BLaER1 treated with 17β-estradiol and CSF1 and Interleukin-3, amounts not matched to agents 10 nM and 100 nM (cell line): ENCODE data around the gene MAPK14.

Source experiments
- H3K27ac ChIP-seq, 11 experiments: shearing (Covaris generic); formaldehyde crosslinking; 2 replicates each; pipeline ENCODE4 v1.8.1; 2022
- H3K27me3 ChIP-seq, 11 experiments: shearing (Covaris generic); formaldehyde crosslinking; 2 replicates each; pipeline ENCODE4 v1.8.1; 2022
- H3K36me3 ChIP-seq, 11 experiments: shearing (Covaris generic); formaldehyde crosslinking; 2 replicates each; pipeline ENCODE4 v1.8.1; 2022
- H3K4me1 ChIP-seq, 10 experiments: shearing (Covaris generic); formaldehyde crosslinking; 2 replicates each; pipeline ENCODE4 v1.8.1; 2022
- H3K4me2 ChIP-seq, 11 experiments: shearing (Covaris generic); formaldehyde crosslinking; 2 replicates each; pipeline ENCODE4 v1.8.1; 2022
- H3K4me3 ChIP-seq, 10 experiments: shearing (Covaris generic); formaldehyde crosslinking; 2 replicates each; pipeline ENCODE4 v1.8.1; 2022
- H3K9ac ChIP-seq, 11 experiments: shearing (Covaris generic); formaldehyde crosslinking; 2 replicates each; pipeline ENCODE4 v1.8.1; 2022
- H3K9me3 ChIP-seq, 11 experiments: shearing (Covaris generic); formaldehyde crosslinking; replicated peaks in 1 of 11; 2 replicates each; pipeline ENCODE4 v1.8.1; 2022
- H4K20me1 ChIP-seq, 11 experiments: shearing (Covaris generic); formaldehyde crosslinking; 2 replicates each; pipeline ENCODE4 v1.8.1; 2022
- Cebpa-rat ChIP-seq, 11 experiments: shearing (Covaris generic); IDR thresholded peaks; 2 replicates each; pipeline ENCODE4 v1.8.1; 2022

MAPK14 gene

DNA sequence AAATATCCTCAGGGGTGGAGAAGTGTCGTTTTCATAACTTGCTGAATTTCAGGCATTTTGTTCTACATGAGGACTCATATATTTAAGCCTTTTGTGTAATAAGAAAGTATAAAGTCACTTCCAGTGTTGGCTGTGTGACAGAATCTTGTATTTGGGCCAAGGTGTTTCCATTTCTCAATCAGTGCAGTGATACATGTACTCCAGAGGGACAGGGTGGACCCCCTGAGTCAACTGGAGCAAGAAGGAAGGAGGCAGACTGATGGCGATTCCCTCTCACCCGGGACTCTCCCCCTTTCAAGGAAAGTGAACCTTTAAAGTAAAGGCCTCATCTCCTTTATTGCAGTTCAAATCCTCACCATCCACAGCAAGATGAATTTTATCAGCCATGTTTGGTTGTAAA, 82.4 kb downstream of the MAPK14 start:
- H3K9me3 ChIP-seq: no peaks in the 10 kb centered on the region
- peaks cover 14 to 34% (median 24%) of the 10 kb centered on the region in 10 experiments for H3K4me1 ChIP-seq
- H3K4me2 ChIP-seq: no peak overlapping the region
- H3K4me3 ChIP-seq: no peak overlapping the region
- no peaks in the 10 kb centered on the region for H3K27me3 ChIP-seq
- no peak for TF ChIP-seq Cebpa-rat (IDR thresholded peaks at IDR 0.05)
- no peak overlapping the region for H3K9ac ChIP-seq
- peaks cover 0 to 29% (median 4%) of the 10 kb centered on the region in 11 experiments; a peak in 9 of 22 replicates for H4K20me1 ChIP-seq
- no peak overlapping the region for H3K27ac ChIP-seq
- H3K36me3 ChIP-seq: peaks cover 58 to 80% (median 69%) of the 10 kb centered on the region in 11 experiments

DNA sequence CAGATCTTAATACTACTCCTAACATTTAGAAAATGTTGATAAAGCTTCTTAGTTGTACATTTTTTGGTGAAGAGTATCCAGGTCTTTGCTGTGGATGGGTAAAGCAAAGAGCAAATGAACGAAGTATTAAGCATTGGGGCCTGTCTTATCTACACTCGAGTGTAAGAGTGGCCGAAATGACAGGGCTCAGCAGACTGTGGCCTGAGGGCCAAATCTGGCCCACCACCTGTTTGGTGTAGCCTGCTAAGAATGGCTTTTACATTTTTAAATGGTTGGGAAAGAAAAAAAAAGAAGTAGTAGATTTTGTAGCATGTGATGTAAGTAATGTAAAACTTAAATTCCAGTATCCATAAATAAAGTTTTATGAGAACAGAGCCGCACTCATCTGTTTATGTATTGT, 83.3 kb downstream of the MAPK14 start:
- H3K27ac ChIP-seq: no peak overlapping the region
- H3K27me3 ChIP-seq: no peaks in the 10 kb centered on the region
- no peaks in the 10 kb centered on the region for H3K9me3 ChIP-seq
- H3K4me3 ChIP-seq: no peak overlapping the region
- H3K9ac ChIP-seq: no peak overlapping the region
- no peak overlapping the region for H3K4me2 ChIP-seq
- no peak for TF ChIP-seq Cebpa-rat (IDR thresholded peaks at IDR 0.05)
- peaks cover 56 to 75% (median 67%) of the 10 kb centered on the region in 11 experiments for H3K36me3 ChIP-seq
- peaks cover 0 to 21% (median 4%) of the 10 kb centered on the region in 11 experiments; a peak in 7 of 22 replicates for H4K20me1 ChIP-seq
- peaks cover 21 to 43% (median 31%) of the 10 kb centered on the region in 10 experiments for H3K4me1 ChIP-seq

DNA sequence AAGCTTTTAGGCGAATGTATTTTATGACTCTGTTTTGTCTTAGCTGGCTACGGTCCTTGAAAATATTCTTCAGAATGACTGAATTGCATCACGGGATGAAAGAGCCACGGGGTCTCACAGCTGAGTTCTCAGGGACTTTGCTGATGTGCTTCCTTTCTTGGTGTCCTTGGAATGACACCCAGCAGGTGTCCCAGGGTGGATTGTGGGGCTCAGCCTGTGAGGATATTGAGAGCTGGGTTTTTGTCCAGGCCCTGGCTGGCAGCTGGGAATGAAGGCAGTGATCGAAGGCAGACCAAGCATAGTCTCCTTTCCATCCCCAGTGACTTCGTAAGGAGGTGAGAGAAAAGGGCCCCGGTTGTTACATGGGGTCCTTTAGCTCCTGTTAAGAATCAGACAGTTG, 83.9 kb downstream of the MAPK14 start:
- Histone ChIP-seq H3K4me3 (no peak overlapping the region), H3K4me2 (no peak overlapping the region), H3K9me3 (no peaks in the 10 kb centered on the region), H4K20me1 (peaks cover 0 to 20% (median 4%) of the 10 kb centered on the region in 11 experiments; a peak in 7 of 22 replicates), H3K36me3 (peaks cover 52 to 77% (median 63%) of the 10 kb centered on the region in 11 experiments), H3K27me3 (no peaks in the 10 kb centered on the region), H3K27ac (no peak overlapping the region), H3K9ac (no peak overlapping the region), H3K4me1 (peaks cover 26 to 49% (median 37%) of the 10 kb centered on the region in 10 experiments)
- no peak for TF ChIP-seq Cebpa-rat (IDR thresholded peaks at IDR 0.05)

DNA sequence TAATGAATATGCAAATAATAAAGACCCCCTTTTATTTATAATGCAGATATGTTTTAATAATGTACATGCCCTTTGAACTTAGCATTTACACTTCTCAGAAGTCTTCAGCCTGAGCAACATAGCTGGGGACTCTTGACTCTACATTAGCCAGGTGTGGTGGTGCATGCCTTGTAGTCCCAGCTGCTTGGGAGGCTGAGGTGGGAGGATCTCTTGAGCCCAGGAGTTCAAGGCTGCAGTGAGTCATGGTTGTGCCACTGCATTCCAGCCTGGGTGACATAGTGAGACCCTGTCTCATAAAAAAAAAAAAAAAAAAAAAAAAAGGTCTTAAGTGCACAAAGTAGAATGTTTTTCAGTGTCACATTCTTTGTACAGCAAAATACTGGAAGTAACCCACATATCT, 85.4 kb downstream of the MAPK14 start:
- Histone ChIP-seq H3K4me2 (peak overlapping the region in 2 of 11 experiments; percentile 39 to 49; a peak in 3 of 22 replicates), H3K27ac (no peak overlapping the region), H3K4me3 (no peak overlapping the region), H4K20me1 (peaks cover 0 to 20% (median 4%) of the 10 kb centered on the region in 11 experiments; a peak in 7 of 22 replicates), H3K9me3 (no peaks in the 10 kb centered on the region), H3K9ac (no peak overlapping the region), H3K27me3 (no peaks in the 10 kb centered on the region), H3K4me1 (peaks cover 39 to 64% (median 52%) of the 10 kb centered on the region in 10 experiments), H3K36me3 (peaks cover 37 to 68% (median 50%) of the 10 kb centered on the region in 11 experiments)
- TF ChIP-seq Cebpa-rat (IDR thresholded peaks at IDR 0.05): no peak

DNA sequence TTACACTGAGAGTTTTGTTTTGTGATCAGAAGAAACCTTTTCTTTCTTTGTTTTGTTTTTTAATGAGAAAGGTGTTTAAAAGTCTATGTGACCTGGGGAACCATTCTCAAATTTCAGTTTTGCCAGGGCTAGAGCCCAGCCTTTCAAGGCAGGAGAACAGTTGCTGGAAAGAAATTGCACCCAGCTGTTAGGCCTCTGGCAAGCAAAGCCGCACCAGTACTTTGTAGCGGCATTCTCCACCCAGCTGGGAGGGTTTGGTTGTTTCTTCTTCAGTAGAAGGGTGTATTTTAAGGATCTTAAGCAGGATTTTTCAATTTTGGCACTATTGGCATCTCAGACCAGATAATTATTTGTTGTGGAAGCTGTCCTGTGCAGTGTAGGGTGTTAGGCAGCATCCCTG, 86.1 kb downstream of the MAPK14 start:
- Histone ChIP-seq H3K36me3 (peaks cover 31 to 62% (median 44%) of the 10 kb centered on the region in 11 experiments), H3K9me3 (no peaks in the 10 kb centered on the region), H3K27me3 (no peaks in the 10 kb centered on the region), H3K27ac (no peak overlapping the region), H3K9ac (no peak overlapping the region), H4K20me1 (peaks cover 0 to 17% (median under 1%) of the 10 kb centered on the region in 11 experiments; a peak in 7 of 22 replicates), H3K4me2 (peak overlapping the region in 9 of 11 experiments; percentile 32 to 71 (median 49); a peak in 15 of 22 replicates), H3K4me1 (peaks cover 45 to 71% (median 58%) of the 10 kb centered on the region in 10 experiments), H3K4me3 (no peak overlapping the region)
- no peak for TF ChIP-seq Cebpa-rat (IDR thresholded peaks at IDR 0.05)

DNA sequence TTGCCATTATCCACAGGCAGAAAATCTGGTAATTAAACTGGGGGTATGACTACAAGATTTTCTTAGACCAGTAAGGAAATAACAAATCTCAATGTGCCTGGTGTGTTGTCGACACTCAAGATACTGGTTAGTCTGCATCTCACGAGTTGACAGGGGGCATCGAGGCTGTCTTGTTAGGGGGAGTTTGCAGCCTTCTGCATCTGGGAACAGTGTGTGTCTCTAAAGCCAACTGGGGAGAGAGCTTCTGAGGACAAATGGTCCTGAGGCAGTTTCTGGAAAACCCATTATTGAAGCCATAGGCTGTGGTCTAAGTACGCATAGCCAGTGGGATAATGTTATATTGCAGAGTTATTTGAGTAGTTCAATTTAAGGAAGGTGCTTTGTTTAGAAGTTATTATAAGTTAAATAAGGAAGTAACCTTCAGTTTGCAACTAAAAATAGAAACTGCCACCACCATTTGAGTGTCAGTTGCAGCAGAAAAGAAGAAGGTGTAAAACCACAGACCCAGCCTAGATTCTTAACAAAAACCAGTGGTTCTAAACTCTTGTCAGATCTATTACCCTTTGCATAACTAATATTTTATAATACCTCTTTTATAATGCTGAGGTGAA, 87.3 kb downstream of the MAPK14 start:
- Histone ChIP-seq H3K9ac (peak overlapping the region in 1 of 11 experiments; percentile 45; a peak in 1 of 22 replicates), H3K27me3 (no peaks in the 10 kb centered on the region), H4K20me1 (peaks cover 0 to 9% (median 0%) of the 10 kb centered on the region in 11 experiments; a peak in 2 of 22 replicates), H3K27ac (peak overlapping the region in 5 of 11 experiments; percentile 2 to 35 (median 21); a peak in 4 of 22 replicates), H3K9me3 (no peaks in the 10 kb centered on the region), H3K4me3 (no peak overlapping the region), H3K4me2 (peak overlapping the region; percentile 31 to 71 (median 53); a peak in 21 of 22 replicates), H3K36me3 (peaks cover 19 to 50% (median 32%) of the 10 kb centered on the region in 11 experiments), H3K4me1 (peaks cover 57 to 83% (median 69%) of the 10 kb centered on the region in 10 experiments)
- no peak for TF ChIP-seq Cebpa-rat (IDR thresholded peaks at IDR 0.05)

DNA sequence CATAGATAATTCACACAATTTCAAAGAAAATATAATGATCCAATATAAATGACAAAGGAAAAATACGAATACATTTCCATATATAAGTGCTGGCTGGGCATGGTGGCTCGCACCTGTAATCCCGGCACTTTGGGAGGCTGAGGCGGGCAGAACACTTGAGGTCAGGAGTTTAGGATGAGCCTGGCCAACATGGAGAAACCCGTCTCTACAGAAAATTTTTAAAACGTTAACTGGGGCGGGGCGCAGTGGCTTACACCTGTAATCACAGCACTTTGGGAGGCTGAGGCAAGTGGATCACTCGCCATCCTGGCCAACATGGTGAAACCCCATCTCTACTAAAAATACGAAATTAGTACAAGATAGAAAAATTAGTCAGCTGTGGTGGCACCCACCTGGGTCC, 87.8 kb downstream of the MAPK14 start:
- Histone ChIP-seq H4K20me1 (peaks cover 0 to 9% (median 0%) of the 10 kb centered on the region in 11 experiments; a peak in 2 of 22 replicates), H3K4me3 (no peak overlapping the region), H3K9me3 (no peaks in the 10 kb centered on the region), H3K36me3 (peaks cover 13 to 45% (median 27%) of the 10 kb centered on the region in 11 experiments), H3K9ac (no peak overlapping the region), H3K4me2 (peak overlapping the region in 10 of 11 experiments; percentile 12 to 71 (median 51); a peak in 17 of 22 replicates), H3K4me1 (peaks cover 62 to 88% (median 74%) of the 10 kb centered on the region in 10 experiments), H3K27me3 (no peaks in the 10 kb centered on the region), H3K27ac (no peak overlapping the region)
- TF ChIP-seq Cebpa-rat (IDR thresholded peaks at IDR 0.05): no peak

DNA sequence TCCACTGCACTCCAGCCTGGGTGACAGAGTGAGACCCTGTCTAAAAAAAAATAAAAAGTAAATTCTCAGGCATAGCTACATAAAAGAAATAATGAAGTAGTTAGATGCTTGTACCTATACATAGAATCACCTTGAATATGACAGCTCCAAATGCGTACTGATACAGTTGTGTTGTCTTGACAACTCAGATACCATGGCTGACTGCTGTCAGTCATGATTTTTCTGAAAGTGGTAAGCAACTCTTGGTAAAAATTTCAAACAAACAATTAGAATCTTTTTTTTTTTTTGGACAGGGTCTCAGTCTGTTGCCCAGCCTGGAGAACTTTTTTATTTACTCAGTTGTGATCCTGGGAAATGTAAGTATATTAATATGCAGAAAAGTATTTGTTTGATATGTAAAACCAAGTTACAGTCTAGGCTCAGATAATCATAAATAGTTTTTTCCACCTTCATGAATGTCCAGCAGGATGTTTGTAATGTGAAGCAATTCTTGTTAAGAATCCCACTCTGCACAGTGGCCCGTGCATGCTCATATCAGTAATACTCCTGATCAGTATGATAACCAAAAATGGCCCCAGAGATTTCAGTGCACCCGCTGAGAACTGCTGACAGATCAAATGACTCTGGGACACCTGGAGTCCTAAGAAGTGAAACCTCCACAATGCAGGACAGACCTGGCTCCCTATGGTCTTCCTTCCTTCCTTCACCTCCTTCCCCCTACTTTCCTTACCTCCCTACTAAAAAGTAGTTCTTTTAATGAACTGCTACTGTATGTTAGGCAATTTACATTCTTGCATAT, 88.7 kb downstream of the MAPK14 start:
- peaks cover 5 to 36% (median 18%) of the 10 kb centered on the region in 11 experiments for H3K36me3 ChIP-seq
- no peak for TF ChIP-seq Cebpa-rat (IDR thresholded peaks at IDR 0.05)
- H3K9ac ChIP-seq: no peak overlapping the region
- no peak overlapping the region for H3K4me3 ChIP-seq
- peak overlapping the region in 7 of 11 experiments; percentile 32 to 94 (median 53); a peak in 9 of 22 replicates for H3K4me2 ChIP-seq
- H3K9me3 ChIP-seq: no peaks in the 10 kb centered on the region
- peaks cover 71 to 97% (median 83%) of the 10 kb centered on the region in 10 experiments for H3K4me1 ChIP-seq
- H3K27me3 ChIP-seq: no peaks in the 10 kb centered on the region
- no peak overlapping the region for H3K27ac ChIP-seq
- H4K20me1 ChIP-seq: peaks cover 0 to 9% (median 0%) of the 10 kb centered on the region in 11 experiments; a peak in 2 of 22 replicates
